Measurements from ENCODE around the gene EFNA2. TPM values are rescaled to one million over a fixed set of nuclear protein-coding genes. Genes with fewer than 3 reads are reported as not detected.
A peak's percentile ranks its signal among the peaks of the same experiment; 100 is the strongest.

Gene EFNA2
- total RNA-seq, 1 experiment from 2014 or later: 11.4 TPM

DNA sequence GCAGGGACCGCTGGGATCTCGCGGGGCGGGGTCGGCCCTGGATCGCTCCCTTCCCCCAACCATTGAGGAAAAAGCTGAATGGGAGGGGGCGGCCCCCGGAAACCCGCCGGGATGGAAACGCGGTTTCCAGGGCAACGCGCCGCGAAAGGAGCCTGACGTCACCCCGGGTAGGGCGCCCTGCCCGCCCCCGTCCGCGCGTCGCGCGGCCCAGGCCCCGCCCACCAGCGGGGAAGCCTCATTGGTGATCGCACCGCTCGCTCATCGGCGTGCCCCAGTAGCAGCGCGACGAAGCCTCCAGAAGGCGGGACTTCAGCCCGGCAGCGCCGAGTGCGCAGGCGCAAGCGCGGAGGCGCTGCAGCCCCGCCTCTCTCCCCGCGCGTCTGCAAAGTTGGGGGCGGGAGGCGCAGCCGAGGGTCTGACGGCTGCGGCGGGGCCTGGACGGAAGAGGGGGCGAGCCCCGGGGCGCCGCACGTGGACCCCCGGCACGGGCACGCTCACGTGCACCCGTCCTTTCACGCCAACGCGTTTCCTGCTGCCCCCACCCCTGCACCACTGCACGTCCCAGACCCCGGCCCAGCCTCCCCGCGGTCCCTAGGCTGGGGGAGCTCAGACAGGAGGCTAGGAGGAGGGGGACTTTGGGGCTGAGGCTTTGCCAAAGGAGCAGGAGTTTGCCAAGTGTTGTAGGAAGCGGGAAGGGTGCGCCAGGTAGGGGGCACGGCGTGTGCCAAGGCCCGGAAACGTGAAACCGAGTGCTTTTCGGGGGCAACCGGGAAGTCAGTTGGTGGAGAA, 24.7 kb upstream of the EFNA2 start (continued):
- TF ChIP-seq, protein P1, sequence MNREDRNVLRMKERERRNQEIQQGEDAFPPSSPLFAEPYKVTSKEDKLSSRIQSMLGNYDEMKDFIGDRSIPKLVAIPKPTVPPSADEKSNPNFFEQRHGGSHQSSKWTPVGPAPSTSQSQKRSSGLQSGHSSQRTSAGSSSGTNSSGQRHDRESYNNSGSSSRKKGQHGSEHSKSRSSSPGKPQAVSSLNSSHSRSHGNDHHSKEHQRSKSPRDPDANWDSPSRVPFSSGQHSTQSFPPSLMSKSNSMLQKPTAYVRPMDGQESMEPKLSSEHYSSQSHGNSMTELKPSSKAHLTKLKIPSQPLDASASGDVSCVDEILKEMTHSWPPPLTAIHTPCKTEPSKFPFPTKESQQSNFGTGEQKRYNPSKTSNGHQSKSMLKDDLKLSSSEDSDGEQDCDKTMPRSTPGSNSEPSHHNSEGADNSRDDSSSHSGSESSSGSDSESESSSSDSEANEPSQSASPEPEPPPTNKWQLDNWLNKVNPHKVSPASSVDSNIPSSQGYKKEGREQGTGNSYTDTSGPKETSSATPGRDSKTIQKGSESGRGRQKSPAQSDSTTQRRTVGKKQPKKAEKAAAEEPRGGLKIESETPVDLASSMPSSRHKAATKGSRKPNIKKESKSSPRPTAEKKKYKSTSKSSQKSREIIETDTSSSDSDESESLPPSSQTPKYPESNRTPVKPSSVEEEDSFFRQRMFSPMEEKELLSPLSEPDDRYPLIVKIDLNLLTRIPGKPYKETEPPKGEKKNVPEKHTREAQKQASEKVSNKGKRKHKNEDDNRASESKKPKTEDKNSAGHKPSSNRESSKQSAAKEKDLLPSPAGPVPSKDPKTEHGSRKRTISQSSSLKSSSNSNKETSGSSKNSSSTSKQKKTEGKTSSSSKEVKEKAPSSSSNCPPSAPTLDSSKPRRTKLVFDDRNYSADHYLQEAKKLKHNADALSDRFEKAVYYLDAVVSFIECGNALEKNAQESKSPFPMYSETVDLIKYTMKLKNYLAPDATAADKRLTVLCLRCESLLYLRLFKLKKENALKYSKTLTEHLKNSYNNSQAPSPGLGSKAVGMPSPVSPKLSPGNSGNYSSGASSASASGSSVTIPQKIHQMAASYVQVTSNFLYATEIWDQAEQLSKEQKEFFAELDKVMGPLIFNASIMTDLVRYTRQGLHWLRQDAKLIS (CRISPR knock-in tag; IDR thresholded peaks at IDR 0.05; ENCODE audit: borderline replicate concordance): no peak
- TF ChIP-seq NFATC4 (CRISPR knock-in tag; IDR thresholded peaks at IDR 0.05): peak; percentile 62; the same call in 1 of the 2 replicates
- TF ChIP-seq, protein P2, sequence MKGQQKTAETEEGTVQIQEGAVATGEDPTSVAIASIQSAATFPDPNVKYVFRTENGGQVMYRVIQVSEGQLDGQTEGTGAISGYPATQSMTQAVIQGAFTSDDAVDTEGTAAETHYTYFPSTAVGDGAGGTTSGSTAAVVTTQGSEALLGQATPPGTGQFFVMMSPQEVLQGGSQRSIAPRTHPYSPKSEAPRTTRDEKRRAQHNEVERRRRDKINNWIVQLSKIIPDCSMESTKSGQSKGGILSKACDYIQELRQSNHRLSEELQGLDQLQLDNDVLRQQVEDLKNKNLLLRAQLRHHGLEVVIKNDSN (CRISPR knock-in tag; IDR thresholded peaks at IDR 0.05): no peak
- TF ChIP-seq NFE2L1 (CRISPR knock-in tag; IDR thresholded peaks at IDR 0.05): no peak
- TF ChIP-seq RELA (CRISPR knock-in tag; IDR thresholded peaks at IDR 0.05; ENCODE audit: borderline replicate concordance): no peak
- TF ChIP-seq, protein P3, sequence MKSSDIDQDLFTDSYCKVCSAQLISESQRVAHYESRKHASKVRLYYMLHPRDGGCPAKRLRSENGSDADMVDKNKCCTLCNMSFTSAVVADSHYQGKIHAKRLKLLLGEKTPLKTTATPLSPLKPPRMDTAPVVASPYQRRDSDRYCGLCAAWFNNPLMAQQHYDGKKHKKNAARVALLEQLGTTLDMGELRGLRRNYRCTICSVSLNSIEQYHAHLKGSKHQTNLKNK (CRISPR knock-in tag; IDR thresholded peaks at IDR 0.05): no peak
- TF ChIP-seq, protein P4, sequence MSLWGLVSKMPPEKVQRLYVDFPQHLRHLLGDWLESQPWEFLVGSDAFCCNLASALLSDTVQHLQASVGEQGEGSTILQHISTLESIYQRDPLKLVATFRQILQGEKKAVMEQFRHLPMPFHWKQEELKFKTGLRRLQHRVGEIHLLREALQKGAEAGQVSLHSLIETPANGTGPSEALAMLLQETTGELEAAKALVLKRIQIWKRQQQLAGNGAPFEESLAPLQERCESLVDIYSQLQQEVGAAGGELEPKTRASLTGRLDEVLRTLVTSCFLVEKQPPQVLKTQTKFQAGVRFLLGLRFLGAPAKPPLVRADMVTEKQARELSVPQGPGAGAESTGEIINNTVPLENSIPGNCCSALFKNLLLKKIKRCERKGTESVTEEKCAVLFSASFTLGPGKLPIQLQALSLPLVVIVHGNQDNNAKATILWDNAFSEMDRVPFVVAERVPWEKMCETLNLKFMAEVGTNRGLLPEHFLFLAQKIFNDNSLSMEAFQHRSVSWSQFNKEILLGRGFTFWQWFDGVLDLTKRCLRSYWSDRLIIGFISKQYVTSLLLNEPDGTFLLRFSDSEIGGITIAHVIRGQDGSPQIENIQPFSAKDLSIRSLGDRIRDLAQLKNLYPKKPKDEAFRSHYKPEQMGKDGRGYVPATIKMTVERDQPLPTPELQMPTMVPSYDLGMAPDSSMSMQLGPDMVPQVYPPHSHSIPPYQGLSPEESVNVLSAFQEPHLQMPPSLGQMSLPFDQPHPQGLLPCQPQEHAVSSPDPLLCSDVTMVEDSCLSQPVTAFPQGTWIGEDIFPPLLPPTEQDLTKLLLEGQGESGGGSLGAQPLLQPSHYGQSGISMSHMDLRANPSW (CRISPR knock-in tag; conservative IDR thresholded peaks at IDR 0.05; ENCODE audit: low read depth): no peak
- TF ChIP-seq GRHL2 (CRISPR knock-in tag; IDR thresholded peaks at IDR 0.05; ENCODE audit: insufficient replicate concordance, severe bottlenecking): no peak
- no peak for TF ChIP-seq ZNF263 (CRISPR knock-in tag; IDR thresholded peaks at IDR 0.05; ENCODE audit: low read depth)
- TF ChIP-seq, protein P5, sequence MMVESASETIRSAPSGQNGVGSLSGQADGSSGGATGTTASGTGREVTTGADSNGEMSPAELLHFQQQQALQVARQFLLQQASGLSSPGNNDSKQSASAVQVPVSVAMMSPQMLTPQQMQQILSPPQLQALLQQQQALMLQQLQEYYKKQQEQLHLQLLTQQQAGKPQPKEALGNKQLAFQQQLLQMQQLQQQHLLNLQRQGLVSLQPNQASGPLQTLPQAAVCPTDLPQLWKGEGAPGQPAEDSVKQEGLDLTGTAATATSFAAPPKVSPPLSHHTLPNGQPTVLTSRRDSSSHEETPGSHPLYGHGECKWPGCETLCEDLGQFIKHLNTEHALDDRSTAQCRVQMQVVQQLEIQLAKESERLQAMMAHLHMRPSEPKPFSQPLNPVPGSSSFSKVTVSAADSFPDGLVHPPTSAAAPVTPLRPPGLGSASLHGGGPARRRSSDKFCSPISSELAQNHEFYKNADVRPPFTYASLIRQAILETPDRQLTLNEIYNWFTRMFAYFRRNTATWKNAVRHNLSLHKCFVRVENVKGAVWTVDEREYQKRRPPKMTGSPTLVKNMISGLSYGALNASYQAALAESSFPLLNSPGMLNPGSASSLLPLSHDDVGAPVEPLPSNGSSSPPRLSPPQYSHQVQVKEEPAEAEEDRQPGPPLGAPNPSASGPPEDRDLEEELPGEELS (CRISPR knock-in tag; IDR thresholded peaks at IDR 0.05): peak; percentile 37; the same call in 1 of the 2 replicates
- 0 out of 2 replicates have a peak, but pooled peaks have one; percentile 64 for TF ChIP-seq ZNF232 (CRISPR knock-in tag; IDR thresholded peaks at IDR 0.05)
- TF ChIP-seq, protein P6, sequence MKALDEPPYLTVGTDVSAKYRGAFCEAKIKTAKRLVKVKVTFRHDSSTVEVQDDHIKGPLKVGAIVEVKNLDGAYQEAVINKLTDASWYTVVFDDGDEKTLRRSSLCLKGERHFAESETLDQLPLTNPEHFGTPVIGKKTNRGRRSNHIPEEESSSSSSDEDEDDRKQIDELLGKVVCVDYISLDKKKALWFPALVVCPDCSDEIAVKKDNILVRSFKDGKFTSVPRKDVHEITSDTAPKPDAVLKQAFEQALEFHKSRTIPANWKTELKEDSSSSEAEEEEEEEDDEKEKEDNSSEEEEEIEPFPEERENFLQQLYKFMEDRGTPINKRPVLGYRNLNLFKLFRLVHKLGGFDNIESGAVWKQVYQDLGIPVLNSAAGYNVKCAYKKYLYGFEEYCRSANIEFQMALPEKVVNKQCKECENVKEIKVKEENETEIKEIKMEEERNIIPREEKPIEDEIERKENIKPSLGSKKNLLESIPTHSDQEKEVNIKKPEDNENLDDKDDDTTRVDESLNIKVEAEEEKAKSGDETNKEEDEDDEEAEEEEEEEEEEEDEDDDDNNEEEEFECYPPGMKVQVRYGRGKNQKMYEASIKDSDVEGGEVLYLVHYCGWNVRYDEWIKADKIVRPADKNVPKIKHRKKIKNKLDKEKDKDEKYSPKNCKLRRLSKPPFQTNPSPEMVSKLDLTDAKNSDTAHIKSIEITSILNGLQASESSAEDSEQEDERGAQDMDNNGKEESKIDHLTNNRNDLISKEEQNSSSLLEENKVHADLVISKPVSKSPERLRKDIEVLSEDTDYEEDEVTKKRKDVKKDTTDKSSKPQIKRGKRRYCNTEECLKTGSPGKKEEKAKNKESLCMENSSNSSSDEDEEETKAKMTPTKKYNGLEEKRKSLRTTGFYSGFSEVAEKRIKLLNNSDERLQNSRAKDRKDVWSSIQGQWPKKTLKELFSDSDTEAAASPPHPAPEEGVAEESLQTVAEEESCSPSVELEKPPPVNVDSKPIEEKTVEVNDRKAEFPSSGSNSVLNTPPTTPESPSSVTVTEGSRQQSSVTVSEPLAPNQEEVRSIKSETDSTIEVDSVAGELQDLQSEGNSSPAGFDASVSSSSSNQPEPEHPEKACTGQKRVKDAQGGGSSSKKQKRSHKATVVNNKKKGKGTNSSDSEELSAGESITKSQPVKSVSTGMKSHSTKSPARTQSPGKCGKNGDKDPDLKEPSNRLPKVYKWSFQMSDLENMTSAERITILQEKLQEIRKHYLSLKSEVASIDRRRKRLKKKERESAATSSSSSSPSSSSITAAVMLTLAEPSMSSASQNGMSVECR (CRISPR knock-in tag; IDR thresholded peaks at IDR 0.05; ENCODE audit: borderline replicate concordance): peak; percentile 49; the same call in 1 of the 2 replicates
- TF ChIP-seq, protein P7, sequence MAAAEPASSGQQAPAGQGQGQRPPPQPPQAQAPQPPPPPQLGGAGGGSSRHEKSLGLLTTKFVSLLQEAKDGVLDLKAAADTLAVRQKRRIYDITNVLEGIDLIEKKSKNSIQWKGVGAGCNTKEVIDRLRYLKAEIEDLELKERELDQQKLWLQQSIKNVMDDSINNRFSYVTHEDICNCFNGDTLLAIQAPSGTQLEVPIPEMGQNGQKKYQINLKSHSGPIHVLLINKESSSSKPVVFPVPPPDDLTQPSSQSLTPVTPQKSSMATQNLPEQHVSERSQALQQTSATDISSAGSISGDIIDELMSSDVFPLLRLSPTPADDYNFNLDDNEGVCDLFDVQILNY (CRISPR knock-in tag; IDR thresholded peaks at IDR 0.05): peak; percentile 78; the same call in 1 of the 2 replicates
- peak; percentile 72; the same call in 1 of the 2 replicates for TF ChIP-seq ETV6 (CRISPR knock-in tag; IDR thresholded peaks at IDR 0.05)
- no peak for TF ChIP-seq KAT7 (CRISPR knock-in tag; IDR thresholded peaks at IDR 0.05; ENCODE audit: borderline replicate concordance)
- no peak for TF ChIP-seq ZNF219 (CRISPR knock-in tag; IDR thresholded peaks at IDR 0.05; ENCODE audit: borderline replicate concordance)
- TF ChIP-seq ELF4 (CRISPR knock-in tag; IDR thresholded peaks at IDR 0.05; ENCODE audit: low read depth): no peak
- TF ChIP-seq, protein P8, sequence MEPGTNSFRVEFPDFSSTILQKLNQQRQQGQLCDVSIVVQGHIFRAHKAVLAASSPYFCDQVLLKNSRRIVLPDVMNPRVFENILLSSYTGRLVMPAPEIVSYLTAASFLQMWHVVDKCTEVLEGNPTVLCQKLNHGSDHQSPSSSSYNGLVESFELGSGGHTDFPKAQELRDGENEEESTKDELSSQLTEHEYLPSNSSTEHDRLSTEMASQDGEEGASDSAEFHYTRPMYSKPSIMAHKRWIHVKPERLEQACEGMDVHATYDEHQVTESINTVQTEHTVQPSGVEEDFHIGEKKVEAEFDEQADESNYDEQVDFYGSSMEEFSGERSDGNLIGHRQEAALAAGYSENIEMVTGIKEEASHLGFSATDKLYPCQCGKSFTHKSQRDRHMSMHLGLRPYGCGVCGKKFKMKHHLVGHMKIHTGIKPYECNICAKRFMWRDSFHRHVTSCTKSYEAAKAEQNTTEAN (CRISPR knock-in tag; IDR thresholded peaks at IDR 0.05): no peak
- TF ChIP-seq ZNF671 (CRISPR knock-in tag; IDR thresholded peaks at IDR 0.05): no peak
- TF ChIP-seq OVOL2 (CRISPR knock-in tag; IDR thresholded peaks at IDR 0.05; ENCODE audit: borderline replicate concordance): no peak
- no peak for TF ChIP-seq GTF2I (CRISPR knock-in tag; conservative IDR thresholded peaks at IDR 0.05)

Data from WTC11 (cell line).